Occipital lobe (tissue), 2 donors: Measurements from ENCODE around the gene FSHB. TPM values are rescaled to one million over a fixed set of nuclear protein-coding genes. Genes with fewer than 3 reads are reported as not detected.
"Not testable (repeated sequence)": the region's sequence is repeated elsewhere in the genome, so short reads cannot be mapped to it uniquely, and the experiment has no call there.

Source experiments
- DNase-seq: peaks from one replicate; lab custom pipeline; 2025; lab: John Stamatoyannopoulos, UW
- total RNA-seq: library from RNA; depleted of rRNA; stranded (reverse); fragments of >200 nt; gene quantifications from one replicate; pipeline ENCODE4 v1.2.3, GENCODE V29; 2014

Gene FSHB
- total RNA-seq, 1 donor from 2014 or later, result not detected

DNA sequence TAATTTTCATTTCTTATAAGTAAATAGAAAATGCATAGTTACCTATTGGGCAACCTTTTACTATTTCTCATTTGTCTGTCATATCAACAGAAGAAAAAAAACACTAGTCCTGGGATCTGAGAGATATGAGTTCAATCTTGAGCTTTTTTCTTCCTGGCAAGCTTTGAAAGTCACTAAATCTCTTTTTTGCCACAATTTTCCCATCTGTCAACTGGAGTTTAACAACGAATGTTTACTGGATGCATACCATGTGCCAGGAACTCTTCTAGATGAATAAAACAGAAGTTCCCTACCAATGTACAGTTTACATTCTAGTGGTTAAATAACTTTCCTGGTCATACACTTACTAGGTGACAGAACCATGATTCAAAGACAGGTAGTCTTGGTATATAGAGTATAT is 31.0 kb downstream of the FSHB start:
- DNase-seq, result no peak

DNA sequence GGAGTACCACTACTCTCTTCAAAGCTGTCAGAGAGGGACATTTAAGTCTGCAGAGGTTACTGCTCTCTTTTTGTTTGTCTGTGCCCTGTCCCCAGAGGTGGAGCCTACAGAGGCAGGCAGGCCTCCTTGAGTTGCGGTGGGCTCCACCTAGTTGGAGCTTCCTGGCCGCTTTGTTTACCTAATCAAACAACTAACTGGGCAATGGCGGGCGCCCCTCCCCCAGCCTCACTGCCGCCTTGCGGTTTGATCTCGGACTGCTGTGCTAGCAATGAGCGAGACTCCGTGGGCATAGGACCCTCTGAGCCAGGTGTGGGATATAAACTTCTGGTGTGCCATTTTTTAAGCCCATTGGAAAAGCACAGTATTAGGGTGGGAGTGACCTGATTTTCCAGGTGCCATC is 37.8 kb downstream of the FSHB start:
- not testable (repeated sequence) for DNase-seq

DNA sequence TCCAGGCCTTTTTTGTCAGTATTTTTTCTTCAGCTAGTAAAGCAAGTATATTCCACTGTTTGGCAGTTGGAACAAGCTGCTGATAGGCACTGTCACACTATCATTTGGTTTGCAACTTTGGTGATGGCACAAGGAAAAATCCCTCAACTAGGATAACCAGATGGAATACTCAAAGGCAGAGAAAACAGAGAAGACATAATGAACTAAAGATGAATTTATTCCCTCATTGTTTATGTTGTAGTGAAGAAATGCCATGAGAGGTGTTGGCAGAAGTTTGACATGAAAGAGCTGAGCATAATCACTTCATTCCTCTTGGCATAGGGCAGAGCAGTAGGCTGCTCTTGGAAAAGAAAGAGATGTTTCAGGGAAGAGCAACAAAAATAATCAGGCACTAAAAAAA is 39.9 kb downstream of the FSHB start:
- DNase-seq, result no peak

DNA sequence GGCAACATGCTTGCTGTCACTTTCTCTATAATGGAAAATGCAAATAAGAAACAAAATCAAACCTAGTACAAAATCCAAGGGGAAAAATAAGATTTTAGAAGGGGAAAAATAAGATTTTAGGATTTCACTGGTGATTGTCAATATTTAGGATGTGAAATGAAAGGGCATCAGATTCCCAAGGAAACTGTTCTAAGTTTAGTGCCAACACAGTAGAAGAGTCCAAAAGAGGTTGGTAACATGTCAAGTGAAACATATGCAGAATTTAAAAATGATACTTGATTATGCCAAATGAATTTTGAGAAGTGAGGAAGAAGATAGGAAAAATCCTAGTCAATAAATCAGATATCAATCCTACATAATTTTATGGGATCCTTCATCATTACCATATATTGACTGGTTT is 46.4 kb downstream of the FSHB start:
- no peak for DNase-seq

DNA sequence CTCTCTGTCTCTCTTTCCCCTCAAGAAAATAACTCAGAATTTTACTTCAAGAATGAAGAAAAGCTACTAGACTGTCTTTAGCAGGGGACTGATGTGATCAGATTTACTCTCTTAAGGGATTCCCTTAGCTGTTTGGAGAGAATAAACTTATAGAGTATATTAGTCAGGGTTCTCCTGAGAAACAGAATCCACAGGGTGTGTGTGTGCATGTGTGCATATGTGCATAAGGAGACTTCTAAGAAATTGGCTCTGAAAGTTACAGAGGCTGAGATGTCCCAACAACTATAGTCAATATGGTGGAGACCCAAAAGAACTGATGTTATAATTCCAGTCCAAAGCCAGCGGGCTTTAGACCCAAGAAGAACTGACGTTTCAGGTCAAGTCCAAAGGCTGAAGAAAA is 49.0 kb downstream of the FSHB start:
- DNase-seq, result no peak

DNA sequence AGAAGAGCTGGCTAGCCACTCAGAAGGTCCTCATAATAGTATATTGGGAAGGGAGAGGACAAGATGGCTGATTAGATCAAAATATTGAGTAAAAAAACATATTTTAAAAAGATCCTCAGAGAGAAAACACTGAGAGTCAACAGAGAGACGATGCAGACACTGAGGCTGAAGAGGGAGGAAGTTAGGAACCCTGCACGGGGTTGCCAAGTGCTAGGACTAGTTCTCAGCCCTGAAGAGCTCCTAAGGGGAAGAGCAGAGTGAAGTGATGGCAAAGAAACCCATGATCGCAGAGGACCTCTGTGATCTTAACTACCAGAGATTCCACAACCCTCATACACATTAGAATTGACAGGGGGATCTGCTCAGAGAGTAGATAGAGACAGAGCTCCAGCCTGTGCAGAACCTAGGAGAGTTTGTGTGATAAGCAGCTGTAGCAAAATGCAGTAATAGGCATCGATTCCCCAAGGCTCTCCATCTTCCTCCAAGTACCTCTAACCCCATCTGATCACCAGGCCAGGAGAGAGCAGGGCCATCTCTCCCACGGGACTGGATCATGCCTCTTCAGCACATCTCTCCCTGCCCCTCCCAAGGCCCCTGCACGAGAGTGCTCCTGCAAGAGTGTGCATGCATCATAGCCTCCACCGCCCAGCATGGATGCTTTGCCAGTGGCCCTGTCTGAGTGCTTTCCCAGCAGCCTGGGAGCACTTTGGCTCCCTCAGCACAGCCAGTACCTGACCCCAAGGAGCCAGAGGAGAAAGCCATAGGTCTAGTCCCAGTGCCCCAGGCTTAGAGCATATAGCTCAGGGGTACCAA is 50.9 kb downstream of the FSHB start:
- DNase-seq, result no peak

DNA sequence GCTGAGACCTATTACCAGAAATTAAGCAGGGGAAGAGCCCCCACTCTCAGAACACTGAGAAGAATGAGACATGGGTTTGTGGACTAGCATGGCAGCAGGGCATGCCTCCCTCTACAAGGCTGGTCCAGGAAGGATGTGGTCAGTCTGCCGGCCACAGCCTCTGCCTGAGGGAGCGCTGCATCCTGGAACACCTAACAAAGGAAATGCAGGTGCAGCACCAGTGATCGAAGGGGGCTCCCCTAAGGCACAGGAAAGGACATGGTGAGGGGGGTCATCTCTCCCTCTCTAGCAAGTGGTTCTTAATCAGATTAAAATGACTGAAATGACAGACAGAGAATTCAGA is 51.4 kb downstream of the FSHB start:
- DNase-seq, result no peak

Other genes starting within 250 kb of the FSHB start
- gene KCNA4, start 214.0 kb upstream of the FSHB start, total RNA-seq, result 9.7 TPM
- 68.8 TPM for gene ARL14EP, start 92.1 kb downstream of the FSHB start, total RNA-seq